Measurements from ENCODE around the gene NAA25.
"Not testable (repeated sequence)": the region's sequence is repeated elsewhere in the genome, so short reads cannot be mapped to it uniquely, and the experiment has no call there.

NAA25 gene

DNA sequence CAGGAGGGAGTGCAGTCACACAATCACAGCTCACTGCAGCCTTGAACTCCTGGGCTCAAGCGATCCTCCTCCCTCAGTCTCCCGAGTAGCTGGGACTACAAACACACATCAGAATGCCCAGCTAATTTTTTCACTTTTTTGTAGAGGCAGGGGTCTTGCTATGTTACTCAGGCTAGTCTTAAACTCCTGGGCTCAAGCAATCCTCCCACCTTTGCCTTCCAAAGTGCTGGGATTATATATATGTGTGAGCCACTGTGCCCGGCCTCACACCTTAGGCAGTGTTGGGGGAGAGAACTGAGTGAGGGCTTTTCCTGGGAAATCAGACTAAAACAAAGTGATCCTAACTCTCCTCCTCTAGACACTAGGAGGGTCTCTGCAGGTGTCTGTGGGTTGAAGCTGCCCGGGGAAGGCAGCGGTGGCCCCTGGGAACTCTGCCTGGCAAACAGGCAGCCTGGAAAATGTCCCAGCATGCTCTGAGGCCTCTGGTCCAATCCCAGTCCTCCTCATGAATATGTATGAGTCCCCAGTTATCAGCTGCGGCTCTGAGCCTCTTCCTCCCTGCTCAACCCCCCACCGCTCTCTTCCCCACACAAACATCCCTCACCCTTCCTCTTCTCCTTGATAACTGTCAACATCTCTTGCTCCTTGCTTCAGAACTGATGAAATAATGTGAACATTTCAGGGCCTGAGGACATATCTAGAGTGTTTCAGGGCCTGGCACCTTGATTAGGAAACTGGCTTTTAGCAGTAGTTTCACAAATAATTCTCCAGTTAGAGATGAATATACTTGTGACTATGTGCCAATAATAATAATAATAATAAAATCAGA, 7.9 kb upstream of the NAA25 start:
- DNase-seq (ENCODE audit: low read depth, low spot score) = no peak

DNA sequence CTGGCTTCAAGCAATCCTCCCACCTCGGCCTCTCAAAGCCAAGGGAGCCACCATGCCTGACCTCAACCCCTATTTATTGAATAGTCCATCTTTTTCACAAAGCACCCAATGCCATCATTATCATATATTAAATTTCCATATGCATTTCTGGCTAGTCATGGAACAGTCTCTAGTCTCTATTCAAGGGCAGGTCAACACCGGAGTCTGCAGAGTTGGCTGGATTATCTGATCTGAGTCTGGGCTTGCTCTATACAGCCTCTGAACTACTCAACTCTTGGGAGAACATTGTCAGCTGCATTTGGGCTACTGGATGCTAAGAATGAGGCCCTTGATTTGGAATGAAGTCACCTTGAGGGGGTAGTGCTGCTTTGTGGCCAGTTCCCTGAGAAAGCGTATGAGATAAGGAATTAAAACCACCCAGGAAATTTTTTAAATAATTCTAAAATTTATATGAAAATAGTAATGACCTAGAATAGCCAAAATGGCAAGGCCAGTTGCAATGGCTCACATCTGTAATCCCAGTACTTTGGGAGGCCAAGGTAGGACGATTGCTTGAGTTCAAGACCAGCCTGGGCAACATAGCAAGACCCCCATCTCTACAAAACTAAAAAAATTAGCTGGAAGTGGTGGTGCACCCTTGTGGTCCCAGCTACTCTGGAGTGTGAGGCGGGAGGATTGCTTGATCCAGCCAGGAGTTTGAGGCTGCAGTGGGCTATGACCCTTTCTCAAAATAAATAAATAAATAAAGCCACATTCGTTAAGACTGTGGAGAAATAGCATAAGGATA, 6.9 kb upstream of the NAA25 start:
- DNase-seq (ENCODE audit: low read depth, low spot score) = no peak

DNA sequence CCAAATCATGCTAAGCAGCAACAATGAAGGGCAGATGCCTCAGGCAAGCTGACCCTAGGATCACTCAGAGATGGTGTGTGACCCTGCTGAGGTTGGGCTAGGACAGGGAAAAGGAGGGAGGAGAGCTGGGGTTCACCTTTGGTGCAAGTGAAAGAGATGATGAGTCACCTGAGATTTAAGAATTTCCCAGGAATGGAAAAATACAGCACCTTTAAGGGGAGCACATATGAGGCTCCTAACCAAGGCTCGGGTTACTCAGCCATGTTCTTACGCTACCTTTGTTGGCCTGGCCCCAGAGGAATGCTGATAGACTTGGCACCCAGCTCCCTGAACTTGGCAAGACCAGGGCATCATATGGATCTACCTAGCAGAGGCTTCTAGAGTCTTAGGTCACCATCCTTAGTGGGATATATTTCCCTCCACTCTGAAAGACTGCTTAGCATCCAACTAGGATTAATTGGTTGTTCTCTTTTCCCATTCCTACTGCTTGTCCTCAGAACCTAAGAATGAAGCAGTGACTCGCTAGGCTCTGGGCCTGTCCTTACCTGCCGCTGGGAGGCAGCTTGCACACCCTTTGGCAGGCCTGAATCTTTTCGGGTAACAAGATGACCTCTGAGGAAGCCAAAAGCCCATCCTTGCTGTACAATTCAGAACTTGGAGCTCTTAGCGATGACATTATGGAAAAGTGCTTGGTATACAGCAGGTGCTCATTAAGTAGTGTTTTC, 4.0 kb upstream of the NAA25 start:
- no peak for DNase-seq (ENCODE audit: low read depth, low spot score)

GRCh38 chr12:112111931-112112330, 3.3 kb upstream of the NAA25 start:
- DNase-seq (ENCODE audit: low read depth, low spot score) = no peak

GRCh38 chr12:112110787-112111662, 2.4 kb upstream of the NAA25 start:
- DNase-seq (ENCODE audit: low read depth, low spot score) = not testable (repeated sequence)

DNA sequence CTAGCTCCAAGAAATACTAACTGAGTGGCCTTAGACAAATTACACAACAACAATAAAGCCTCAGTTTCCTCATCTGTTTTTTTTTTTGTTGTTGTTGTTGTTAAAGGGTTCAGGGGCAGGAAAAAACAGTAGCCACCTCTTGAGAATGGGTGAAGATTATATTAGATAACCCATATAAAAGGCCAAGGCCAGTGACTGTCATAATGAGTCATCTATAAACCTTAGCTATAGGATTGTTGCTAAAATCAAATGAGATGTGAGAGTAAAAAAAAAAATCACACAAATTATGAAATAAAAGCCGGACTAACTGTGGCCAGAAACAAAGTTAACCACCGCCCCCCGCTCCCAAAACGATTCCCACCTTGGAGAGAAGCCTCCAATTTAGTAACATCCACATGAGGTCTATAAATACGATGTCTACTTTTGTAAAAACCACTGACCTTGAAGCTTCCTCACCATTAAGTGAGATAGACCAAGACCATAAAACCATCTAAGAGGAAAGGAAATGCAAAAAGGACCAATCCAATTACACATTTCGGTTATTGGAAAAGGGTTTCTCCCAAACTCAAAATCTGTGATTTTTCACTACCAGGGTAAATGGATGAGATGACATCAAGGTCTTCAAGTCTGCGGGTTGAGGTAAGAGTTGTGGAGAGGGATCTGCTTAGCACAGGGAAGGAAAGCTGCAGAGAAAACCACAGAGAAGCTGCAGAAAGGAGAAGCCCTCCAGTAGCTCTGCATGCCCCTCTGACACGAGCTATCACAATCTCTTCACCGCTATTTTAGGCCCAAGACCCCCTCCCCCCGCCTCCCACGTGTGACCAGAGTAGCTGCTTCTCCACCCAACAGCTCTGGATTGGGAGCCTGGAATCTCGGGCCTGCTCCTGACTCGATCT, 1.0 kb downstream of the NAA25 start:
- no peak for DNase-seq (ENCODE audit: low read depth, low spot score)

DNA sequence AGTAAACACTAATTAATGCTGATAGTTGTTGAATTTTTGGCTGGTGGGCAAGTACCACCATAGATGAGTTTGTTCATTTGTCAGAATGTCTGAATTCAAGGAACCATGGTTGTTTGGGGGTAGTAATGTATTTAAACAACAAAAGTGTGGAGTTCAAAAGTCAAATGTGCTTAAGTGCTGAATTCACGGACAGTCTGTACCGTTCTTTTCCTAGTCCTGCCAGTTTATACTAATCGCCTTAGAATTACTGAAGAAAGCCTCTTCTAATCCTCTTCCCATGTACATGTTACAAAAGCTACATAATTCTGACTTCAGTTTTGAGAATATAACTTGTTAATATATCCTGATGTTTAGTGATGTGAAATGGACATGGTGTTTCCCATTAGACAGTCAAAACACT, 2.7 kb downstream of the NAA25 start:
- no peak for DNase-seq (ENCODE audit: low read depth, low spot score)

GRCh38 chr12:112103758-112104503, 4.7 kb downstream of the NAA25 start:
- DNase-seq (ENCODE audit: low read depth, low spot score) = no peak

DNA sequence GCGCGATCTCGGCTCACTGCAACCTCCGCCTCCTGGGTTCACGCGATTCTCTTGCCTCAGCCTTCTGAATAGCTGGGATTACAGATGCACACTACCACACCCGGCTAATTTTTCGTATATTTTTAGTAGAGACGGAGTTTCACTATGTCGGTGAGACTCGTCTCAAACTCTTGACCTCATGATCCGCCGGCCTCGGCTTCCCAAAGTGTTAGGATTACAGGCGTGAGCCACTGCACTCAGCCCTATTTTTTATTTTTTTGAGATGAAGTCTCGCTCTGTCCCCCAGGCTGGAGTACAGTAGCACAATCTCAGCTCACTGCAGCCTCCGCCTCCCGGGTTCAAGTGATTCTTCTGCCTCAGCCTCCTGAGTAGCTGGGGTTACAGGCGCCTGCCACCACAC, 5.8 kb downstream of the NAA25 start:
- DNase-seq (ENCODE audit: low read depth, low spot score) = not testable (repeated sequence)

DNA sequence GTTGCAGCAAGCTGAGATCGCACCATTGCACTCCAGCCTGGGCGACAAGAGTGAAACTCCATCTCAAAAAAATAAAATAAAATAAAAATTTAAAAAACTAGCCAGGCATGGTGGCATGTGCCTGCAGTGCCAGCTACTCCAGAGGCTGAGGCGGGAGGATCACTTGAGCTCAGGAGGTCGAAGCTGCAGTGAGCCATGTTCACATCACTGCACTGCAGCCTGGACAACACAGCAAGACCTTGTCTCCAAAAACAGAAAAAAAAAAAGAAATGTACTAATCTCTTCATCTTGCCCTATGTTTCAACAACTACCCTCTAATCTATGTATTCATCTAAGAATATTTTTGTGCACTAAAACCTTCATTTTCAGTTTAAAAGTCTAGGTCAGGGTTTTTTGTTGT, 6.5 kb downstream of the NAA25 start:
- DNase-seq (ENCODE audit: low read depth, low spot score) = no peak

DNA sequence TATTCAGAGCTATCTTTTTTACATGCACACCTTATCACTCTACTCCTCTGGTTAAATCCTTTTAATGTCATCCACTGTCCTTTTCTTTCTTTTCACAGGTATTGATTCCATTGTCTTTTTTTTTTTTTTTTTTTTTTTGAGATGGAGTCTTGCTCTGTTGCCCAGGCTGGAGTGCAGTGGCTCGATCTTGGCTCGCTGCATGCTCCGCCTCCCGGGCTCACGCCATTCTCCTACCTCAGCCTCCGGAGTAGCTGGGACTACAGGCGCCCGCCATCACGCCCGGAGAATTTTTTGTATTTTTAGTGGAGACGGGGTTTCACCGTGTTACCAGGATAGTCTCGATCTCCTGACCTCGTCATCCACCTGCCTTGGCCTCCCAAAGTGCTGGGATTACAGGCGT, 8.1 kb downstream of the NAA25 start:
- DNase-seq (ENCODE audit: low read depth, low spot score) = not testable (repeated sequence)

- no peak for DNase-seq (ENCODE audit: low read depth, low spot score)
These were observed 10.9 kb downstream of the NAA25 start for GRCh38 chr12:112097641-112098040.

GRCh38 chr12:112096667-112097066, 11.9 kb downstream of the NAA25 start:
- no peak for DNase-seq (ENCODE audit: low read depth, low spot score)

DNA sequence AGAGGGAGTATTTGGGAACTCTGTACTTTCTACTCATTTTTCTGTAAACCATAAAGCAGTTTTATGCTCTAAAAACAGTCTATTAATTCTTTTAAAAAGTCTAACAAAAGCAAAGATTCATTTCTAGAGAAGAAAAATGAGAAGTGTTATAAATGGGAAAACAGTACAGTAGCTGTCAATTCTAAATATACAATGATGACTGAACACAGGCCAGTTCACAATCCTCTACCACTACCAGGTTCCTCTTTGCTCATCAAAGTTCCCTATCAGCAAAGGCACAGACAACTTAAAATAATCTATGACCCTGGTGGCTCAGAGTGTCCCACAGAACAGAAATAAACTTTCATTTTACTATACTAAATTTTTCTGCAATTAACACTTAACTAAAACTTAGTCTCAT, 12.5 kb downstream of the NAA25 start:
- DNase-seq (ENCODE audit: low read depth, low spot score) = no peak

DNA sequence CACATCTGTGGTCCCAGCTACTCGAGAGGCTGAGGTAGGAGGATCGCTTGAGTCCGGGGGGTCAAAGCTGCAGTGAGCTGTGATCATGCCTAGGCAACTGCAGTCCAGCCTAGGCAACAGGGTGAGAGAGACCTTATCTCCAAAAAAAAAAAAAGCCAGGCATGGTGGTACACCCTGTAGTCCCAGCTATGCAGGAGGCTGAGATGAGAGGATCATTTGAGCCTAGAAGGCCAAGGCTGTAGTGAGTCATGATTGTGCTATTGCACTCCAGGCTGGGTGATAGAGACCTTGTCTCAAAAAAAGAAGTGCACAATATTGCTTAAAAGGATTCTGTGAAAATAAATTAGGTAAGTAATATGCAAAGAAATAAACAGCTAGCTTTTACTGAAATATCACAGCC, 17.0 kb downstream of the NAA25 start:
- no peak for DNase-seq (ENCODE audit: low read depth, low spot score)

GRCh38 chr12:112087851-112088250, 20.7 kb downstream of the NAA25 start:
- DNase-seq (ENCODE audit: low read depth, low spot score) = no peak

GRCh38 chr12:112087055-112087850, 21.3 kb downstream of the NAA25 start:
- no peak for DNase-seq (ENCODE audit: low read depth, low spot score)

GRCh38 chr12:112066566-112066965, 42.0 kb downstream of the NAA25 start:
- DNase-seq (ENCODE audit: low read depth, low spot score) = no peak

GRCh38 chr12:112063273-112063672, 45.3 kb downstream of the NAA25 start:
- no peak for DNase-seq (ENCODE audit: low read depth, low spot score)

Data from activated naive CD8-positive, alpha-beta T cell treated with anti-CD3 and anti-CD28 coated beads, Interleukin-2, amount 50 U/mL, for 16 hours (primary cell).